ENCODE measurements around the gene ETV5. TPM values are rescaled to one million over a fixed set of nuclear protein-coding genes. Genes with fewer than 3 reads are reported as not detected.

The ETV5 gene
- total RNA-seq, 1 donor, result 42.3 TPM

DNA sequence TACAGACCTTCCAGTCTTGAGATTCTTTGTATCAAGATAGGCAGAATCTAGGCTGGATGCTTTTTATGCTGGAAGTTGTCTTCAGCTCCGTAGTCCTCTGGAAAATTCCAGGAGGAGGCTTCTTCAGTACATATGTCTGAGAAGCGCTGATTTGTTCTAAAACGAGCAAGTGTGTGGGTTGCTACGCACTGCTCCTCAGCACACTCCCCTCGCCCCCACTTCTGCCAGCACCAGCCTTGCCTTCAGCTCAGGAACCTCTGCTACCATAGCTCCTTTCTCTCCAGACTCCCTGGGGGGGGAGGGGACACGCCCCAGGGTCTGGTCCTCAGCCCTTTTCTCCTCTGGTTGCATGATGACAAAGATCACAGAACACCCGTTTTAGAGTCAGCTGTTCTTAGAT lies 95.6 kb downstream of the ETV5 start:
- Histone ChIP-seq H3K9me3 (ENCODE audit: low read depth, low read length) (peaks cover 10% of the 10 kb centered on the region), H3K27me3 (ENCODE audit: insufficient read depth, low read length) (peaks cover 32% of the 10 kb centered on the region), H3K36me3 (ENCODE audit: insufficient read depth, low read length) (no peaks in the 10 kb centered on the region), H3K4me1 (ENCODE audit: insufficient read depth, low read length) (no peaks in the 10 kb centered on the region), H3K4me2 (ENCODE audit: insufficient read depth, low read length) (no peak overlapping the region), H3K4me3 (ENCODE audit: insufficient read depth, low read length) (no peak overlapping the region), H3K79me2 (ENCODE audit: insufficient read depth, low read length) (no peaks in the 10 kb centered on the region), H2AFZ (ENCODE audit: low read length) (no peak overlapping the region), H4K20me1 (ENCODE audit: insufficient read depth, low read length) (no peaks in the 10 kb centered on the region), H3K27ac (ENCODE audit: low read depth, low read length) (no peak overlapping the region)
- TF ChIP-seq, protein P1, sequence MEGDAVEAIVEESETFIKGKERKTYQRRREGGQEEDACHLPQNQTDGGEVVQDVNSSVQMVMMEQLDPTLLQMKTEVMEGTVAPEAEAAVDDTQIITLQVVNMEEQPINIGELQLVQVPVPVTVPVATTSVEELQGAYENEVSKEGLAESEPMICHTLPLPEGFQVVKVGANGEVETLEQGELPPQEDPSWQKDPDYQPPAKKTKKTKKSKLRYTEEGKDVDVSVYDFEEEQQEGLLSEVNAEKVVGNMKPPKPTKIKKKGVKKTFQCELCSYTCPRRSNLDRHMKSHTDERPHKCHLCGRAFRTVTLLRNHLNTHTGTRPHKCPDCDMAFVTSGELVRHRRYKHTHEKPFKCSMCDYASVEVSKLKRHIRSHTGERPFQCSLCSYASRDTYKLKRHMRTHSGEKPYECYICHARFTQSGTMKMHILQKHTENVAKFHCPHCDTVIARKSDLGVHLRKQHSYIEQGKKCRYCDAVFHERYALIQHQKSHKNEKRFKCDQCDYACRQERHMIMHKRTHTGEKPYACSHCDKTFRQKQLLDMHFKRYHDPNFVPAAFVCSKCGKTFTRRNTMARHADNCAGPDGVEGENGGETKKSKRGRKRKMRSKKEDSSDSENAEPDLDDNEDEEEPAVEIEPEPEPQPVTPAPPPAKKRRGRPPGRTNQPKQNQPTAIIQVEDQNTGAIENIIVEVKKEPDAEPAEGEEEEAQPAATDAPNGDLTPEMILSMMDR (IDR thresholded peaks at IDR 0.05; ENCODE audit: extremely low read depth, low read depth, low read length), result no peak
- DNase-seq (ENCODE audit: insufficient read length, low spot score, missing footprints), result no peak

DNA sequence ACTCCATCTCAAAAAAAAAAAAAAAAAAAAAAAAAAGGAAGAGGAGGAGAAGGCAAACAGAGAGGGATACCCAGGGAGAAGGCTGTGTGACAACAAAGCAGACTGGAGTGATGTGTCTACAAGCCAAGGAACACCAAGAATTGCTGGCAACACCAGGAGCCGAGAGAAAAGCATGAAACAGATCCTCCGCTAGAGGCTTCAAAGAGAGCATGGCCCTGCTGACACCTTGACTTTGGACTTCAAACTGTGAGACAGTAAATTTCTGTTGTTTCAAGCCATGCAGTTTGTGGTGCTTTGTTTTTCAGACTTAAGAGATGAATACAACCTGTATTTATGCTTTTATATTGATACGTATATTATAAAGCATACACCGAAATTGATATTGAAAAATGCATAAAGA lies 96.8 kb downstream of the ETV5 start:
- Histone ChIP-seq H3K79me2 (ENCODE audit: insufficient read depth, low read length) (no peaks in the 10 kb centered on the region), H3K4me3 (ENCODE audit: insufficient read depth, low read length) (no peak overlapping the region), H4K20me1 (ENCODE audit: insufficient read depth, low read length) (no peaks in the 10 kb centered on the region), H3K4me1 (ENCODE audit: insufficient read depth, low read length) (no peaks in the 10 kb centered on the region), H3K27ac (ENCODE audit: low read depth, low read length) (no peak overlapping the region), H3K4me2 (ENCODE audit: insufficient read depth, low read length) (no peak overlapping the region), H3K9me3 (ENCODE audit: low read depth, low read length) (peaks cover 10% of the 10 kb centered on the region), H2AFZ (ENCODE audit: low read length) (no peak overlapping the region), H3K27me3 (ENCODE audit: insufficient read depth, low read length) (peaks cover 28% of the 10 kb centered on the region), H3K36me3 (ENCODE audit: insufficient read depth, low read length) (no peaks in the 10 kb centered on the region)
- TF ChIP-seq, protein P1 (IDR thresholded peaks at IDR 0.05; ENCODE audit: extremely low read depth, low read depth, low read length), result no peak
- DNase-seq (ENCODE audit: insufficient read length, low spot score, missing footprints), result no peak

DNA sequence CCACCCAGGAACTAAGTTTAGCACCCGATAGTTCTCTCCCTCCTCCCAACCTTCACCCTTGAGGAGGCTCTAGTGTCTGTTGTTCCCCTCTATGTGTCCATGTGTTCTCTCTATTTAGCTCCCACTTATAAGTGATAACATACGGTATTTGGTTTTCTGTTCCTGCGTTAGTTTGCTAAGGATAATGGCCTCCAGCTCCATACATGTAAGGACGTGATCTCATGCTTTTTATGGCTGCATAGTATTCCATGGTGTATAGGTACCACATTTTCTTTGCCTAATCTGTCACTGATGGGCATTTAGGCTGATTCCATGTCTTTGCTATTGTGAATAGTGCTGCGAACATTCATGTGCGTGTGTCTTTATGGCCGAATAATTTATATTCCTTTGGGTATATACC lies 104.2 kb downstream of the ETV5 start:
- Histone ChIP-seq H3K4me3 (ENCODE audit: insufficient read depth, low read length) (no peak overlapping the region), H3K79me2 (ENCODE audit: insufficient read depth, low read length) (no peaks in the 10 kb centered on the region), H3K4me2 (ENCODE audit: insufficient read depth, low read length) (no peak overlapping the region), H3K4me1 (ENCODE audit: insufficient read depth, low read length) (no peaks in the 10 kb centered on the region), H3K9me3 (ENCODE audit: low read depth, low read length) (no peaks in the 10 kb centered on the region), H2AFZ (ENCODE audit: low read length) (no peak overlapping the region), H4K20me1 (ENCODE audit: insufficient read depth, low read length) (no peaks in the 10 kb centered on the region), H3K36me3 (ENCODE audit: insufficient read depth, low read length) (no peaks in the 10 kb centered on the region), H3K27me3 (ENCODE audit: insufficient read depth, low read length) (peaks cover 9% of the 10 kb centered on the region), H3K27ac (ENCODE audit: low read depth, low read length) (no peak overlapping the region)
- TF ChIP-seq, protein P1 (IDR thresholded peaks at IDR 0.05; ENCODE audit: extremely low read depth, low read depth, low read length), result no peak
- DNase-seq (ENCODE audit: insufficient read length, low spot score, missing footprints), result no peak

DNA sequence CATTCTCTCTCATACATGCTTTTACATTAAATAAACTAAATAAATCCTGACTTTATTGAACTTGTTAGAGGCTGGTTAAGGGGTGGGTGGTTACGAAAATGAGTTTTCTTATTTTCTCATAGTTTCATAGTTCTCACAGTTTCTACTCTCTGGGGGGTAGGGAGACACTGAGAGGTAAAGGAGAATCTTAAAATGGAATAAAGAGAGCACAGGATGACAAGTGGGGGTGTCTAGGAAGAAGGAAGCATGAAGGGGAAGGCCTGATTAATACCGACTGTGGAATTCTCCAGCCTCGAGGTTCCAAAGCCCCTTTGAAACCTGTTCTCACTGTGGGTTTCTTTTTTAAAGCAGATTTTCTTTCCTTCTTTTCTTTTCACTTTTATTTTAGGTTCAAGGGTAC lies 104.7 kb downstream of the ETV5 start:
- Histone ChIP-seq H3K79me2 (ENCODE audit: insufficient read depth, low read length) (no peaks in the 10 kb centered on the region), H4K20me1 (ENCODE audit: insufficient read depth, low read length) (no peaks in the 10 kb centered on the region), H3K27ac (ENCODE audit: low read depth, low read length) (no peak overlapping the region), H2AFZ (ENCODE audit: low read length) (no peak overlapping the region), H3K4me1 (ENCODE audit: insufficient read depth, low read length) (no peaks in the 10 kb centered on the region), H3K27me3 (ENCODE audit: insufficient read depth, low read length) (peaks cover 9% of the 10 kb centered on the region), H3K9me3 (ENCODE audit: low read depth, low read length) (no peaks in the 10 kb centered on the region), H3K4me2 (ENCODE audit: insufficient read depth, low read length) (no peak overlapping the region), H3K4me3 (ENCODE audit: insufficient read depth, low read length) (no peak overlapping the region), H3K36me3 (ENCODE audit: insufficient read depth, low read length) (no peaks in the 10 kb centered on the region)
- no peak for DNase-seq (ENCODE audit: insufficient read length, low spot score, missing footprints)
- TF ChIP-seq, protein P1 (IDR thresholded peaks at IDR 0.05; ENCODE audit: extremely low read depth, low read depth, low read length), result no peak

Data from osteoblast (primary cell).